ENCODE measurements around the gene SLC37A3. TPM values are rescaled to one million over a fixed set of nuclear protein-coding genes. Genes with fewer than 3 reads are reported as not detected.

The SLC37A3 gene
- total and polyA plus RNA-seq, 2 donors (not counting 3 experiments of a cell fraction or from before 2014, with no cell fraction given): 32.7 to 59.7 TPM

- peaks cover 0 to 5% of the 10 kb centered on the region in 2 experiments for H3K36me3 ChIP-seq (ENCODE audit: control insufficient read depth in 2 of 2, extremely low read depth in 1 of 2, insufficient read depth in 2 of 2, low read length in 2 of 2)
- H3K4me3 ChIP-seq (replicated peaks in 1 of 3; ENCODE audit: insufficient read depth in 1 of 3, low read depth in 1 of 3, low read length in 3 of 3): no peak overlapping the region
- CTCF ChIA-PET: no interaction called here
- H3K9me3 ChIP-seq (replicated peaks; ENCODE audit: control insufficient read depth, insufficient read depth, low read length): no peaks in the 10 kb centered on the region
- no peak overlapping the region for H3K27ac ChIP-seq (ENCODE audit: insufficient read depth, low read depth, low read length)
- BruUV-seq (replicated peaks): no TSS peak
- FAIRE-seq (no peak), DNase-seq (ENCODE audit: low read depth, low spot score) (no peak)
- no peak overlapping the region for H3K4me2 ChIP-seq (ENCODE audit: insufficient read depth, low read length)
- H3K9ac ChIP-seq (replicated peaks; ENCODE audit: extremely low read depth, insufficient read depth, low read length): no peak overlapping the region
- no peaks in the 10 kb centered on the region for H3K9me1 ChIP-seq (replicated peaks; ENCODE audit: control insufficient read depth, extremely low read depth, insufficient read depth, low read length)
- no peaks in the 10 kb centered on the region for H3K27me3 ChIP-seq (ENCODE audit: control insufficient read depth in 2 of 2, insufficient read depth in 2 of 2, low read length in 2 of 2)
- POLR2A ChIA-PET: no interaction called here
- H3K4me1 ChIP-seq (ENCODE audit: control insufficient read depth, extremely low read depth, insufficient read depth, low read length): no peaks in the 10 kb centered on the region
- no peaks in the 10 kb centered on the region for H3K79me2 ChIP-seq (ENCODE audit: control insufficient read depth, insufficient read depth, low read length)
- H2AFZ ChIP-seq (ENCODE audit: low read depth, low read length): no peak overlapping the region
- no peaks in the 10 kb centered on the region for H4K20me1 ChIP-seq (replicated peaks; ENCODE audit: control insufficient read depth, extremely low read depth, insufficient read depth, low read length)
- intact Hi-C loops (cut with micrococcal nuclease): no loop called here
- dilution Hi-C loops (cut with MboI; ENCODE audit: extremely low pct_ligation_motif_present, low sequenced_read_pairs): no loop called here
- TF ChIP-seq EZH2 (IDR thresholded peaks at IDR 0.05; ENCODE audit: borderline replicate concordance, low read depth, low read length, severe bottlenecking): no peak
- no peak for TF ChIP-seq MAX (IDR thresholded peaks at IDR 0.05; ENCODE audit: insufficient read depth, insufficient read length)
- TF ChIP-seq FOS (IDR thresholded peaks at IDR 0.05; ENCODE audit: borderline replicate concordance, insufficient read depth, low read length): no peak
- no peak for TF ChIP-seq POLR2A (IDR thresholded peaks at IDR 0.05; ENCODE audit: low read depth, low read length)
- TF ChIP-seq JUN (IDR thresholded peaks at IDR 0.05; ENCODE audit: borderline replicate concordance, insufficient read depth, insufficient read length, low read depth): no peak
- TF ChIP-seq POLR2AphosphoS5 (IDR thresholded peaks at IDR 0.05; ENCODE audit: insufficient read depth, low read depth, low read length): no peak
- no peak for TF ChIP-seq MYC (IDR thresholded peaks at IDR 0.05; ENCODE audit: low read depth, low read length)
- TF ChIP-seq GATA2 (IDR thresholded peaks at IDR 0.05; ENCODE audit: insufficient read depth, insufficient read length, low read depth, low read length): no peak
- TF ChIP-seq CTCF (IDR thresholded peaks at IDR 0.05; ENCODE audit: extremely low read depth in 1 of 2, insufficient read depth in 1 of 2, low read depth in 1 of 2, low read length in 2 of 2): no peak
Measured at GRCh38 chr7:140367528-140367927, 30.8 kb downstream of the SLC37A3 start.
